GM21515 (cell line): ENCODE data around the gene GRID1.
"Not testable (repeated sequence)": the region's sequence is repeated elsewhere in the genome, so short reads cannot be mapped to it uniquely, and the experiment has no call there.

Experiments
- ATAC-seq: cut with Tn5 transposase; IDR thresholded peaks from one replicate; pipeline ENCODE4 v1.9.1; 2021; ENCODE audit not compliant: unreplicated experiment

GRID1 gene

GRCh38 chr10:86121200-86121599 lies 245.4 kb downstream of the GRID1 start:
- ATAC-seq = no peak

DNA sequence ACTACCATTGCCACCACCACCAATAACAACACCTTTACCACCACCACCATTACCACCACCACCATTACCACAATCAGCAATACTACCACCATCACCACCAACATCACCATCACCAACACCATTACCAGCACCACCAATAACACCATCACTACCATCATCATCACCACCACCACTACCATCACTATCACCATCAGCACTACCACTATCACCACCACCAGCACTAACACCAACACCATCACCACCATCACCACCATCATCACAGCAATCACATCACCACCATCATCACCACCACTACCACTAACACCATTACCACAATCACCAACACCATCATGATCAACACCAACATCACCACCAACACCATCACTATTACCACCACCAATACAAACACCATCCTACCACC lies 249.5 kb downstream of the GRID1 start:
- no peak for ATAC-seq

DNA sequence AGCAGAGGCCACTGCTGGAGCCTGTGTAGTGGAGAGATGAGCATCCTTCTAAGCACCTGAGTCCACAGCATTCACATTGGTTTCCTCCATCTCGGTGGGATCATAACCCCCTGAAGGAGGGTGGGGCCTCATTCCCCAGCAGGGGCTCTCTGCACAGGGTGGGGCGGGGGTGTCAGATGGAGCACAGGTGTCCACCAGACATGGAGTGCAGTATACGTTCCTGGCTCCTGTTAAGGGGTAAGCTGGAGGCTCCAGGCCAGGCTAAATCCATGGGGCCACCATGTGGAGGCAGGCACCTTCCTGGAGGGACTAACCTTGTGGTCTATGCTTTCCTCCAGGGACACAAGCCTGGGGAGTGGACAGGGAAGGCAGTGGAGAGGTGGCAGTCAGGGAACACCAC lies 252.6 kb downstream of the GRID1 start:
- ATAC-seq = no peak

DNA sequence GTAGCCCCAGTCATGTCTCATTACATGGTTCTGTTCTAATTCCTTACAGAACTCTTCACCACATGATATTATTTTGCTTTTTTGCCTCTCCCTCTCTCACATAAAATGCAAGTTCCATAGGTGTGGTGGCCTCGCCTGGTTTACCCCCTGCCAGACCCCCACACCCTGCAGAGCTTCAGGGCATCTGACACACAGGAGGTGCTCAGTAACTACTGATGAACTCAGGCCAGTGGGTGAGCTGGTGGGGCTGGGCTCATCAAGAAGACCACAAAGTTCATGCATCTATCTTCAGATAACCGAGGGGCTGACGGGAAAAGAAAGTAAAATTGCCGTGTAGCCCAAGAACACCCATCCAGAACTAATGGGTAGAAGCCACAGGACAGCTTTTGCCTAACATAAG lies 253.1 kb downstream of the GRID1 start:
- ATAC-seq = no peak

- no peak for ATAC-seq
Observed at GRCh38 chr10:86113044-86113443, 253.6 kb downstream of the GRID1 start.

- no peak for ATAC-seq
Observed at GRCh38 chr10:86111902-86112545, 254.6 kb downstream of the GRID1 start.

DNA sequence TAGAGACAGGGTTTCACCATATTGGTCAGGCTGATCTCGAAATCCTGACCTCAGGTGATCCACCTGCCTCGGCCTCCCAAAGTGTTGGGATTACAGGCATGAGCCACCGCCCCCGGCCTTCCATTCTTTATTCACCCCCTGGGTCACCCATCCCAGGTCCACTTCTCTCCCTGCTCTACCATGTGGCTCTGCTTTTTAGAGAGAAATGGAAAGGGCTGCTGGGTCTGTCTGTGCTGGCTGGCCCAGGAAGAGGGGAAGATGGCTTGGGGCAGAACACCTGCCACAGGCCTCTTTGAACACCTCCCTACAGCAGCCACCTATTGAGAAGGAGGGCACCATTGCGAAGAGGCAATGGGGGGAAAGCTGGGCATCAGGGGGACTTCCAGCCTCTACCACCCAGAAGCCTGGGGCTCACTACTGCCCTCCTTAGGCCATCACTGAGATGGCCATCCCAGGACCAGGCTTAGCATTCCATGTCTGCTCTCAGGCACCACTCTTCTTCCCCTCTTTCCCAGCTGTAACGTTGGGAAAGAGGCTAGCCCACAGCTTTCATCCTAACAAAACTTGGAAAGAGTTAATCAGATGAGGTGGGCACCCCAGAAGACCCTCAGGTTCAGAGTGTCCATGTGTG lies 256.3 kb downstream of the GRID1 start:
- ATAC-seq = no peak

GRCh38 chr10:86109421-86109820 lies 257.2 kb downstream of the GRID1 start:
- no peak for ATAC-seq

DNA sequence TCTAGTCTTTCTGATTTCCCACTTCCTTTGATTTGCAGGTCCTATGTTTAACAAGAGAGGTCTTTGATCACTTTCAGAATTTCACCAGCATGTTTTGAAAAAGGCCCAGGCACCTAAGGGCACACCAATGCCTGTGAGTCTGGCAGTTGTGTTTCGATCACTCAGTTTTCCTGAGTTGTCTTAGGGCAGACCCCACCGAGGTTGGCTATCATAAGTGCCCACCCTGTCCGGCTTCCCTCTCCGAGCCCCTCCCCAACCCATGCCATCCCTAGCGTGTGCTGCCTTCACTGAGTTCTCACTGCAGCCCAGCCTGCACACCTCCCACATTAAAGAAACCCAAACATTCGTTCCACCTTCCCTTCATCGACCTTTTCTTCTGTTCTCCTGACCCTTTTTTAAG lies 257.9 kb downstream of the GRID1 start:
- no peak for ATAC-seq

DNA sequence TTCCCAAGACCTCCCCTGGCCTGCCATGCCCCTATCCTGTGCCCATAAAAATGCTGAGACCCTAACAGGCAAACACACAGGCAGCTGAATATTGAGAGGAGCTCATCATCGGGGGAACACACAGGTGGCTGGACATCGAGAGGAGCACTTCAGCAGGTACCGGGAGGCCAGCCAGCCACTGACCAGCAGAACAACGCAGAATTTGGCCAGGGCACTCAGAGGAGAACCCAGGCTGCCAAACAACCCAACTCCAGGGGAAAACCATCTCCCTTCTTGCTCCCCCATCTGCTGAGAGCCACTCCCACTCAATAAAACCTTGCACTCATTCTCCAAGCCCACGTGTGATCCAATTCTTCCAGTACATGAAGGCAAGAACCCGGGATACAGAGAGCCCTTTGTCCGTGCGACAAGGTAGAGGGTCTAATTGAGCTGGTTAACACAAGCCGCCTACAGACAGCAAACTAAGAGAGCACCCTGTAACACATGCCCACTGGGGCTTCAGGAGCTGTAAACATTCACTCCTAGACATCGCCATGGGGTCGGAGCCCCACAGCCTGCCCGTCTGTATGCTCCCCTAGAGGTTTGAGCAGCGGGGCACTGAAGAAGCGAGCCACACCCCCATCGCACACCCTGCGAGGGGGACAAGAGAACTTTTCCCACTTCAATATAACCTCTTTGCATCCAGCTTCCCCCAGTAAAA lies 258.8 kb downstream of the GRID1 start:
- ATAC-seq = not testable (repeated sequence)

- no peak for ATAC-seq
Observed at GRCh38 chr10:86107131-86107530, 259.5 kb downstream of the GRID1 start.

GRCh38 chr10:86106616-86107015 lies 260.0 kb downstream of the GRID1 start:
- no peak for ATAC-seq

GRCh38 chr10:86105640-86106039 lies 261.0 kb downstream of the GRID1 start:
- no peak for ATAC-seq

GRCh38 chr10:86105181-86105580 lies 261.4 kb downstream of the GRID1 start:
- ATAC-seq = no peak

DNA sequence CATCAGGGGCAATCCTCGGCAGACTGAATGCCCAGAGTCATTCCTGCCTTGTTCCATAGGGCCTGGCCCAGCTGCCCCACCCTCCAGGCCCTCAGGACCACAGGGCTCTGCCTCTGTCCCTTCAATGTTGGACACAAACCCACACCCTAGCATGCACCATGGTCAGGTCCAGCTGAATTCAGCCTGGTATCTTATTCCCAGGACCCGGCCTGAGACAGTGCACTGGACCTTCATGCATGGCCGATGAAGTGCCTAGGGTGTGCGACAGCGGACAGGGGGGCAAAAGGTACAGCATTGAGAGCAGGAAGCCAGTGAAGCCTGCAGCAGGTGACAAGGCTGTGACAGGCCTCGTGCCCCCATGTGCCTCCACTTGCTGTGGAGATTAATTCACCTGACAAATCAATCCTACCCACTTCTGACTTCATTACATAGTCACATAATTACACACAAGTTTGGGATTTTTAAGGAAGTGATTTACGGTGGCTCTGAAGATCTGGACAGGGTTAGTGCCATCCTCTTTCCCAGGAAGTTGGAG lies 261.9 kb downstream of the GRID1 start:
- ATAC-seq = no peak

DNA sequence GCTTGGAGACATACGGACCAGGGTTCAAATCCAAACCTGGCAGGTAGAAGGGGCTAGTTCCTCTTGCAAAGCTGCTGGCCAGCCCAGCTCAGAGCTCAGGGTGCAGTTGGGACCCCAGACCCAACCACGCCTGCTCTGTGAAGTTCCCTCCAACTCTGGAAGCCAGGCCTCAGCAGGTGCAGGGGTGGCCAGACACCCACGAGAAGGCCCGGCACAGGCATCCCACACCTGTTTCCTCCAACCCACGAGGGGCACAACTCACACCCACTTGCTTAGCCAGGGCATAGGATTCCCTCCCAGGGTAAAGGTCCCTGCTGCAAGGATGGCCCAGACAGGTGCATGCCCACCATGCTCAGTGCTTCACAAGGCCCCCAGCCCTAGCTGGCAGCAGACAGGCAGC lies 262.4 kb downstream of the GRID1 start:
- no peak for ATAC-seq

DNA sequence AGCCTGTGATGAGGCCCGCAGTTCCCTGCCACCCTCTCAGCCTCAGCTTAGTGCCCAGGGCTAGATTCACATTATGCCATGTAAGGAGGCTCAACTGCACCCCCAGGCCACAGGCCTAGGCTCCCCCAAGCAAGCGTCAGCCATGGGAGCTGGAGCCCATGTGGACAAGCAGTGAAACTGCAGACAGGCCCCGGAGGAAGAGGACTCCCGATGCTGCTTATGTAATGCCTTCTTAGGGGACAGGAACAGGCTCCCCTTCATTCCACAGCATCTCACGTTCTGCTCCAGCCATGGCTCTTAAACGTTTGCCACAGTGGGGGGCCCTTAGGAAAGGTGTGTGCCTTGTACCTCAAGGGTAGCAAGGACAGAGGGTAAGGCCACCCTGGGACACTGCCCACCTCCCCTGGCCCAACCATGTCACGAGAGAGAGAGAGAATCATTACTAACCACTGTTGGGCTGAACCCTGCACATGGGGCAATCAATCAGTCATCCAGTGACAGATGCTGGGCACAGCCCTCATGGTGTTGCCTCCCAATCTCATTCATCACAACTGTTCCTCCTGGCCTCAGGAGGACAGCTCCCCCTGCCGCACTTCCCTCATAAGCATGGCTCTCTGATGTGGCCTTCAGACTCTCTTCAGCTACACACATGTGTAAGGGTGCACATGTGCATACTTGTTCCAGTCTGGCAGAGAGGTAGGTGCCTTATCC lies 263.0 kb downstream of the GRID1 start:
- no peak for ATAC-seq

- ATAC-seq = no peak
Observed at GRCh38 chr10:86102451-86102850, 264.1 kb downstream of the GRID1 start.

- no peak for ATAC-seq
Observed at GRCh38 chr10:86102031-86102430, 264.6 kb downstream of the GRID1 start.

- ATAC-seq = peak; percentile 79
Observed at GRCh38 chr10:86100581-86101061, 266.0 kb downstream of the GRID1 start.
